CD4-positive, alpha-beta T cell treated with Interleukin-17A for 4 hours (primary cell): ENCODE results near the gene VAT1.

Source experiments
- DNase-seq: peaks from one replicate; pipeline ENCODE4 v3.0.0-alpha.2; 2020; ENCODE audit warnings: mixed read lengths

The VAT1 gene

GRCh38 chr17:43026595-43026994 lies 4.4 kb upstream of the VAT1 start:
- DNase-seq = no peak

GRCh38 chr17:43025766-43026537 lies 3.8 kb upstream of the VAT1 start:
- DNase-seq = no peak

GRCh38 chr17:43025290-43025657 lies 3.1 kb upstream of the VAT1 start:
- no peak for DNase-seq

DNA sequence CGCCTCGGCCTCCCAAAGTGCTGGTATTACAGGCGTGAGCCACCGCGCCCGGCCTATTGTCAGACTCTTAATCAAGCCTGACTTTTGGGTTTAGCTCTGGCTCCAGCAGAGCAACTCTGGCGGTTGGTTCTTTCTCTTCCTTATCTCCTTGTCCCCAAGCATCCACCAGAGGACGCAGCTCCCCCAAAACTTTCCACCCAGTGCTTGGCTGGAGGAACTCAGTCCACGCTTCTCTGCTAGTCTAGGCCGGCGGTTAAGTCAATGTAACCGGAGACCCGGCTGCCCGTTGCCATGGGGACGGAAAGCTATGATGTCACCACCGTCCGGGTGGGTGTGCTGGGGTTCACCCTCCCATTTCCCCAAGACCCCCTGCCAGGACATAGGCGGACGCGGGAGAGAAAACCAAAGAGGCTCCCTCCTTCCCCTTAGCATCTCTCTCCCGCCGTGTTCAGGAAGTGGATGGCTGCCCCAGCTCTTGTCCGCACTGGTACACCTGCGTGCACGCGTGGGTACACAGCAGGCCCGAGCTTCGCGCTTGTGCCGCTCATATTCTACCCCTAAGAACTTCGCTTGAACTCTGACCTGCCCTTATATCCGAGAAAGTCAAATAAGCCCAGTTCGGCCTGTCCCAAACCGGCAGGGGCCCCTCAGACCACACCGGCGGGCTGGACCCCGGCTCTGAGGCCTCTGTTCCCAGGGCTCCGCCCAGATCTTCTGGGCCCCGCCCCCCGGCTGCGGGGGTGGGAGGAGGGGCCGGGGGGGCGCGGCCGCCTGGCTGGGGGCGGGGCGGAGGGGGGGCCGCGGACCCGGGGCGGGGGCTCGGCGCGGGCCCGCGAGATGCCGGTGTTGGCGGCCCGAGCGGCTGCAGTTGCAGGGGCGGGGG lies 2.5 kb upstream of the VAT1 start, which contains the start of gene RND2:
RND2 (plus strand) TSS at position 825 of the 883 bp plus-strand sequence. CDS start 117 bp downstream, outside the sequence.
- DNase-seq = peak; percentile 87

- DNase-seq = peak; percentile 69
Observed at GRCh38 chr17:43020789-43021740, 1.1 kb downstream of the VAT1 start.

DNA sequence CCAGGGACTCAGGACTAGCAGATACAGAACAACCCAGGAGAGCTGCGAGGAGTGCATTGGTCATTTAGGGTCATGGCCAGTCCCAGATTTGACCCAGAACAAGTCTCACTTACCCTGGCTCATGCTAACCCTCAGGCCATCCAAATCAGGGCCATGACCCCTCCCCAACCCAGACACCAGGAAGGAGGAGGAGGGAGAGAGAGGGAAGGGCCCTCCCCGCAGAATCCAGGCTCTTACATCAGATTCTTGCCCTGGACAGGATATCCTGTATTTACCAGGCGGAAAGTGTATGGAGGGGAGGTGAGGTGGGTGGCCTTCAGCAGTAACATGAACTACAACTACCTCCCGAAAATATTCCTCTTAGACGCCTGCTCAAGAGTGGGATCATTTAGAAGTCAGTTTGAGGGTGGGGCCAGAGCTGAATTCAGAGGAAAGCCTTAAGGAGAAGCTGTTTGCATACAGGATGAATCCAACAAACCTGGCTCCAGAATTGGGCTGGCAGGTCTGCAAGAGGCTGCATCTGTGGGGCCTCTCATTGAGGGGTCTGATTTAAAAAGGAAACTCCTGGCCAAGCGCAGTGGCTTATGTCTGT lies 2.1 kb downstream of the VAT1 start:
- DNase-seq = no peak

DNA sequence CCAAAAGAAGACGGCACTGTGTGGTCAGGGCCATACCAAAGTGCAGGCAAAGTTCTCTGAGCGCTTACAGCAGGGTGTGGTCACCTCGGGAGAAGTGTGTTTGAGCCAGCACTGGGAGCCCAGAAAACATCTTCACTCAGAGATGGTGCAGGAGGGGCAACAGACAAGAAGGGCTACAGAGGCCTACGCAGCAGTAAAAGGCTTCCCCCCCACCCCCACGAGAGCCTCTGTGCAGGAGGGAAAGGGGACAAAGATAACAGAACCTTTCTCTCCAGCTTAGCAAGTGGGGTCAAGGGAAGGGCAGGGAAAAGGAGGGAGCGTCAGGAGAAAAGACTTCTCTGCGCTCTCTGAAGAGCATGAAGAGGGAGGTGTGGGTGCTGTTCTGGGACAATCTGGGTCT lies 2.8 kb downstream of the VAT1 start:
- no peak for DNase-seq

DNA sequence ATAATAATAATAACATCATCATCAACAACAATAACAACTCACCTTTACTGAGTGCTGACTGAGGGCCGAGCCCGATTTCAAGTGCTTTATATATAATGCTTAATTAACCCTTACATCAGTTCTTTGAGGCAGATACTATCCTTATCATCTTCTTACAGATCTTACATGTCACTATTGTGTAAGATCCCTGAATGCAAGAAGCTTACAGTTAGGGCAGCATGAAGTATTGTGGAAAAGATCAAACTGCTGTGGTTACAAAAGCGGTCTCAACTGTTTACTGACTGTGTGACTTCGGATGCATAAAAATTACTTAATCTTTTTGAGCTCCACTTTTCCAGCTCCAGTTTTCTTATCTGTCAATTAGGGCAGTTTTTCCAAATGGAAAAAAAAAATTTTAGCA lies 3.3 kb downstream of the VAT1 start:
- no peak for DNase-seq

- DNase-seq = no peak
Observed at GRCh38 chr17:43018008-43018853, 4.0 kb downstream of the VAT1 start.

GRCh38 chr17:43016216-43016615 lies 6.0 kb downstream of the VAT1 start:
- DNase-seq = no peak

- no peak for DNase-seq
Observed at GRCh38 chr17:43015579-43015978, 6.6 kb downstream of the VAT1 start.

DNA sequence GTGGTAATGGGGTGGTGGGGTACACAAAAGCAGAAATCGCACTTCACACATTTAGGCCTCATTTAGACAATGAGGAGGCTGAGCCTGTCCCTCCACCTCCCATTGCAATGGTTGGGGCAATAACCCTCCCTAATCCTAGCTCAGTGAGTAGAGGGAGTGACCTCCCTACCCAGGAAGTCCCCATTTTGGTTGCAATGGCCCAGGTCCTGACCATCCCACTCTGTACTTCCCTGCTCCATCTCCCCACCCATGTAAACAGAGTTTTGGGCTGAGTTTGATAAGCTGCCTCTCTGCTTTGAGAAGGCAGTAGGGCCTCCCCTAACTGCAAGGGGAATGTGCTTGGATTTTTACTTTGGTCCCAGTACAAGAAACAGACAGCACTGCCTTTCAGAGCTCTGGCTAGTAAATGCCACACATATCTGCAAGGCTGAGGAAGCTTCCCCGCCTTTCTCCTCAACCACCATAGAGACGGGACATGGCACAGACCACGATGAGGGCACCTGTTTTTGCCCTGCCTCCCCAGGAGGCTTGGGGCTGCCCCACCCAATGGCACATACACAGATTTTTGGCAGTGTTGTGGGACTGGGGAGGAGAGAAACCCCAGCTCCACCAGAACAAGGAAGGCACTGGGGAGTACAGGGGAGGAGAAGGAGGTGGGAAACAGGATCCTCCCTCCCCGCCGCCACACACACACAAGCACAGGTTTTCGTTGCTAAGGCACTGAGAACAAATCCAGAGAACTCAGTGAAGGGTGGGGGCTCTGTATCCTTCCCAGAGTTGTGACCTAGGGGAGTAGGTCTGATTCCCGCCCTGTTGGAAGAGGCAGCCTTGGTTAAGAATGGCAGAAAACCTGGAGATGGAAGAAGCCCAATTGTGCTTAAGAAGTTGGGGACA lies 7.3 kb downstream of the VAT1 start:
- DNase-seq = no peak

- no peak for DNase-seq
Observed at GRCh38 chr17:43014020-43014648, 8.1 kb downstream of the VAT1 start.

DNA sequence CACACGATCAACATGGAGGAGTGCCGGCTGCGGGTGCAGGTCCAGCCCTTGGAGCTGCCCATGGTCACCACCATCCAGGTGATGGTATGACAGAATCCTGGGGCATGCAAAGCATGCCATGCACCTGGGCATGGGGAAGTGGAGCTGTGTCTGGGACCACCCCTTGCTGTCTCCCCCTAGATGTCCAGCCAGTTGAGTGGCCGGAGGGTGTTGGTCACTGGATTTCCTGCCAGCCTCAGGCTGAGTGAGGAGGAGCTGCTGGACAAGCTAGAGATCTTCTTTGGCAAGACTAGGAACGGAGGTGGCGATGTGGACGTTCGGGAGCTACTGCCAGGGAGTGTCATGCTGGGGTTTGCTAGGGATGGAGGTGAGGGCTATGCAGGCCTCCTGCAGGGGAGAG lies 8.9 kb downstream of the VAT1 start:
- no peak for DNase-seq

- no peak for DNase-seq
Observed at GRCh38 chr17:43011728-43012472, 10.3 kb downstream of the VAT1 start.

- DNase-seq = no peak
Observed at GRCh38 chr17:43010667-43011308, 11.4 kb downstream of the VAT1 start.

- DNase-seq = peak; percentile 89
Observed at GRCh38 chr17:43006639-43007551, 15.3 kb downstream of the VAT1 start, which contains the start of gene IFI35. TSS of gene IFI35 (plus strand) at chr17:43006784. CDS start at chr17:43006948, 164 bp downstream.
